ENCODE measurements around the gene GJB1. TPM values are rescaled to one million over a fixed set of nuclear protein-coding genes. Genes with fewer than 3 reads are reported as not detected.

The GJB1 gene
- polyA plus RNA-seq, 3 donors = not detected

DNA sequence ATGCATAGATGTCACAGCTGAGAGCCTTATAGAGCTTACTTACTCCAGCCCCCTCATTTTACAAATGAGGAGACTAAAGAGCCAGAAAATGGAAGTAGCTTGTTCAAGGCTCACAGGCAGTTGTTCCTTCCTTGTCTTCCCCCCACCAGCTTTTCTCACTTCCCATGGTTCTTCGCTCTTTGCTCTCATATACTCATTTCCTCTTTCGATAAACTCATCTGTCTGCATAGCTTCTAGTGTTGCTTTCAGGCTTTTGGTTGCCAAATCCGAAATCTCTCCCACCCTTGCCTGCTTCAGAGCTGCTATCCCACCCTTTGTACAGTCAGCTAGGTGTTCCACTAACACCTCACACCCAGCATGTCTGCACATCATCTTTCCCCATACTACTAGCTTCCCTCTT is 25.0 kb upstream of the GJB1 start:
- H3K27ac Mint-ChIP-seq = peak overlapping the region; percentile 68 to 94 (median 85)
- peak; percentile 43 to 59 (median 52) for DNase-seq
- Histone ChIP-seq H4K20me1 (ENCODE audit: insufficient read depth, low read length) (no peaks in the 10 kb centered on the region), H3K4me1 (ENCODE audit: control insufficient read depth in 1 of 2, insufficient read depth in 2 of 2, low read length in 2 of 2) (peaks cover 16 to 22% of the 10 kb centered on the region in 2 donors), H3K36me3 (replicated peaks in 1 of 2; ENCODE audit: control insufficient read depth in 1 of 2, insufficient read depth in 2 of 2, low read length in 2 of 2) (no peaks in the 10 kb centered on the region), H3K27ac (ENCODE audit: low read depth in 1 of 2, low read length in 2 of 2) (peak overlapping the region; percentile 46 to 84), H3K79me2 (ENCODE audit: insufficient read depth, low read length) (peaks cover 44% of the 10 kb centered on the region), H2AFZ (ENCODE audit: insufficient read depth, low read depth, low read length, poor library complexity, severe bottlenecking) (peak overlapping the region; percentile 73), H3K9me3 (replicated peaks in 1 of 2; ENCODE audit: control insufficient read depth in 1 of 2, insufficient read depth in 1 of 2, low read length in 2 of 2) (no peaks in the 10 kb centered on the region), H3K4me3 (replicated peaks in 1 of 3; ENCODE audit: low read depth in 2 of 3, low read length in 3 of 3) (peak overlapping the region; percentile 54 to 80 (median 66)), H3K27me3 (ENCODE audit: control insufficient read depth in 2 of 2, insufficient read depth in 2 of 2, low read length in 2 of 2) (no peaks in the 10 kb centered on the region), H3K9ac (ENCODE audit: insufficient read depth, low read length, poor library complexity, severe bottlenecking) (peak overlapping the region; percentile 54), H3K4me2 (replicated peaks; ENCODE audit: extremely low read depth, low read length, poor library complexity, severe bottlenecking) (peak overlapping the region; percentile 74)
- peak overlapping the region; percentile 80 to 92 for H3K4me3 Mint-ChIP-seq
- H3K27me3 Mint-ChIP-seq (ENCODE audit: low read depth in 3 of 3) = no peaks in the 10 kb centered on the region
- intact Hi-C loops (cut with micrococcal nuclease) = loop anchor here in 1 of 2 donors (10.0 kb wide), 1 partner anchor 57 kb away; the partner anchor contains the start of gene ZMYM3
- TF ChIP-seq, protein P1, sequence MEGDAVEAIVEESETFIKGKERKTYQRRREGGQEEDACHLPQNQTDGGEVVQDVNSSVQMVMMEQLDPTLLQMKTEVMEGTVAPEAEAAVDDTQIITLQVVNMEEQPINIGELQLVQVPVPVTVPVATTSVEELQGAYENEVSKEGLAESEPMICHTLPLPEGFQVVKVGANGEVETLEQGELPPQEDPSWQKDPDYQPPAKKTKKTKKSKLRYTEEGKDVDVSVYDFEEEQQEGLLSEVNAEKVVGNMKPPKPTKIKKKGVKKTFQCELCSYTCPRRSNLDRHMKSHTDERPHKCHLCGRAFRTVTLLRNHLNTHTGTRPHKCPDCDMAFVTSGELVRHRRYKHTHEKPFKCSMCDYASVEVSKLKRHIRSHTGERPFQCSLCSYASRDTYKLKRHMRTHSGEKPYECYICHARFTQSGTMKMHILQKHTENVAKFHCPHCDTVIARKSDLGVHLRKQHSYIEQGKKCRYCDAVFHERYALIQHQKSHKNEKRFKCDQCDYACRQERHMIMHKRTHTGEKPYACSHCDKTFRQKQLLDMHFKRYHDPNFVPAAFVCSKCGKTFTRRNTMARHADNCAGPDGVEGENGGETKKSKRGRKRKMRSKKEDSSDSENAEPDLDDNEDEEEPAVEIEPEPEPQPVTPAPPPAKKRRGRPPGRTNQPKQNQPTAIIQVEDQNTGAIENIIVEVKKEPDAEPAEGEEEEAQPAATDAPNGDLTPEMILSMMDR (IDR thresholded peaks at IDR 0.05) = no peak
- WGBS (ENCODE audit: insufficient coverage) = 0% methylated on average over 2 of the region's 3 CpGs
- peaks cover 27% of the 10 kb centered on the region for H3K4me1 Mint-ChIP-seq
- H3K9me3 Mint-ChIP-seq = no peaks in the 10 kb centered on the region
- peaks cover 1 to 3% of the 10 kb centered on the region in 2 donors for H3K36me3 Mint-ChIP-seq

DNA sequence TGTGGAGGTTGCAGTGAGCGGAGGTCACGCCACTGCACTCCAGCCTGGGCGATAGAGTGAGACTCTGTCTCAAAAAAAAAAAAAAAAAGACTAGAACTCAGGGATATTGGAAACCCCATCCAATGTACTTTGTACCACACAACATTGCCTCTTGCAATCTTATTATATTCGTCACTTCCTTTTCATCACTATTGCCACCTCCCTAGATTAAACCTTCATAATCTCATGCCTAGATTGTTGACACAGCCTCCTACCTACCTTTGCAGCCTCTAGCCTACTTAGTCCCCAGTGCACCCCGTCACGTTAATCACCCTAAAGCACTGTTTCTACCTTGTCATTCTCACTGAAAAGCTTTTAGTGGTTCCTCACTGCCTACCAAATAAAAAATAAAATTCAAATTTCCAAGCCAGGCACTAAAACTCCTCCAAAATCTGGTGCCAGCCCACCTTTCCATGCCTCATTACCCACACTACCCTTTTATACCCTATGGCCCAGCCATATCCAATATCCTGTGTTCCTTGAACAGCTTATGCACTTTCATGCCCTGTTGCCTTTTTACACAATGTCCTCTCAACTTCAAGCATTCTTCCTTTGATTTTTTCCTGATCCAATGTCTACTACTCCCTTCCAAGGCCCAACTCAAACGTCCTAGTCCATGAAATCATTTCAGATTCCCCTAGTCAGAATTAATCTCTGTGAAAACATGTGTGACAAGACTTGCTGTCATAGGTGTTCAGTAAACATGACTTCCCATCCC is 23.6 kb upstream of the GJB1 start:
- H3K27ac Mint-ChIP-seq = no peak overlapping the region
- Histone ChIP-seq H3K4me3 (replicated peaks in 1 of 3; ENCODE audit: low read depth in 2 of 3, low read length in 3 of 3) (no peak overlapping the region), H3K9ac (ENCODE audit: insufficient read depth, low read length, poor library complexity, severe bottlenecking) (no peak overlapping the region), H3K4me1 (ENCODE audit: control insufficient read depth in 1 of 2, insufficient read depth in 2 of 2, low read length in 2 of 2) (peaks cover 16 to 22% of the 10 kb centered on the region in 2 donors), H3K27ac (ENCODE audit: low read depth in 1 of 2, low read length in 2 of 2) (no peak overlapping the region), H3K36me3 (replicated peaks in 1 of 2; ENCODE audit: control insufficient read depth in 1 of 2, insufficient read depth in 2 of 2, low read length in 2 of 2) (no peaks in the 10 kb centered on the region), H3K9me3 (replicated peaks in 1 of 2; ENCODE audit: control insufficient read depth in 1 of 2, insufficient read depth in 1 of 2, low read length in 2 of 2) (no peaks in the 10 kb centered on the region), H2AFZ (ENCODE audit: insufficient read depth, low read depth, low read length, poor library complexity, severe bottlenecking) (no peak overlapping the region), H4K20me1 (ENCODE audit: insufficient read depth, low read length) (no peaks in the 10 kb centered on the region), H3K4me2 (replicated peaks; ENCODE audit: extremely low read depth, low read length, poor library complexity, severe bottlenecking) (no peak overlapping the region), H3K79me2 (ENCODE audit: insufficient read depth, low read length) (peaks cover 34% of the 10 kb centered on the region), H3K27me3 (ENCODE audit: control insufficient read depth in 2 of 2, insufficient read depth in 2 of 2, low read length in 2 of 2) (no peaks in the 10 kb centered on the region)
- peaks cover 0 to 5% (median 0%) of the 10 kb centered on the region in 3 donors for H3K27me3 Mint-ChIP-seq (ENCODE audit: low read depth in 3 of 3)
- DNase-seq = no peak
- TF ChIP-seq, protein P1 (IDR thresholded peaks at IDR 0.05) = no peak
- intact Hi-C loops (cut with micrococcal nuclease) = loop anchor here in 1 of 2 donors (10.0 kb wide), 1 partner anchor 55 kb away; the partner anchor contains the start of gene ZMYM3
- 100% methylated on average over 1 of the region's 7 CpGs for WGBS (ENCODE audit: insufficient coverage)
- H3K9me3 Mint-ChIP-seq = no peaks in the 10 kb centered on the region
- H3K36me3 Mint-ChIP-seq = no peaks in the 10 kb centered on the region
- H3K4me3 Mint-ChIP-seq = no peak overlapping the region
- H3K4me1 Mint-ChIP-seq = peaks cover 22% of the 10 kb centered on the region
